H54 (cell line): ENCODE results near the gene TCF25.

ENCODE experiments used
- DNase-seq: peaks from one replicate; pipeline ENCODE4 v3.0.0; 2011; ENCODE audit warnings: low spot score, mixed read lengths; ENCODE audit not compliant: insufficient read length
- FAIRE-seq: peaks from 3 replicates; lab custom pipeline; 2011; peaks lifted over from hg19 to GRCh38; lab: Jason Lieb, UNC
- POLR2A ChIP-seq: IDR thresholded peaks from 2 replicates; pipeline ENCODE4 v1.6.1; 2011; ENCODE audit warnings: low read depth, mild to moderate bottlenecking, low read length

The TCF25 gene

GRCh38 chr16:89837014-89837546 lies 36.3 kb upstream of the TCF25 start:
- no peak for TF ChIP-seq POLR2A
- DNase-seq: no peak
- no peak for FAIRE-seq

GRCh38 chr16:89841275-89841674 lies 32.1 kb upstream of the TCF25 start:
- no peak for TF ChIP-seq POLR2A
- no peak for FAIRE-seq

GRCh38 chr16:89842471-89843408 lies 30.7 kb upstream of the TCF25 start:
- TF ChIP-seq POLR2A: no peak
- FAIRE-seq (no peak), DNase-seq (peak; percentile 87)

More at GRCh38 chr16:89841275-89841674, 32.1 kb upstream of the TCF25 start:
- DNase-seq: no peak

- FAIRE-seq (no peak), DNase-seq (no peak)
- TF ChIP-seq POLR2A: no peak
Measured at GRCh38 chr16:89843409-89844350, 29.7 kb upstream of the TCF25 start.

- no peak for DNase-seq
- TF ChIP-seq POLR2A: no peak
- no peak for FAIRE-seq
Measured at GRCh38 chr16:89844739-89845339, 28.6 kb upstream of the TCF25 start.

GRCh38 chr16:89845417-89845816 lies 28.0 kb upstream of the TCF25 start:
- FAIRE-seq (no peak), DNase-seq (no peak)
- no peak for TF ChIP-seq POLR2A

GRCh38 chr16:89847051-89847939 lies 26.1 kb upstream of the TCF25 start:
- DNase-seq (no peak), FAIRE-seq (no peak)
- no peak for TF ChIP-seq POLR2A

GRCh38 chr16:89847940-89848297 lies 25.5 kb upstream of the TCF25 start:
- TF ChIP-seq POLR2A: no peak
- DNase-seq (no peak), FAIRE-seq (no peak)

- FAIRE-seq (no peak), DNase-seq (no peak)
- TF ChIP-seq POLR2A: no peak
Measured at GRCh38 chr16:89848974-89849373, 24.4 kb upstream of the TCF25 start.

GRCh38 chr16:89853306-89853993 lies 19.9 kb upstream of the TCF25 start:
- FAIRE-seq (no peak), DNase-seq (no peak)
- no peak for TF ChIP-seq POLR2A

GRCh38 chr16:89855301-89855945 lies 18.0 kb upstream of the TCF25 start:
- DNase-seq: no peak
- no peak for FAIRE-seq
- TF ChIP-seq POLR2A: no peak

GRCh38 chr16:89855986-89856385 lies 17.4 kb upstream of the TCF25 start:
- no peak for DNase-seq
- no peak for TF ChIP-seq POLR2A
- FAIRE-seq: no peak
